Mesenteric fat pad (tissue), 1 donor: ENCODE results near the gene LRP1B. TPM values are rescaled to one million over a fixed set of nuclear protein-coding genes. Genes with fewer than 3 reads are reported as not detected.
"Not testable (repeated sequence)": the region's sequence is repeated elsewhere in the genome, so short reads cannot be mapped to it uniquely, and the experiment has no call there.

Experiments used
- DNase-seq: peaks from one replicate; pipeline ENCODE4 v3.0.0-alpha.2; 2020; ENCODE audit warnings: low spot score
- total RNA-seq: library from RNA; stranded (reverse); fragmentation: NEBNext Ultra II Directional; extraction: Animal tissue kit (Norgen Biotek cat#: 25700); gene quantifications from one replicate; pipeline ENCODE4 v1.2.1, GENCODE V29; 2021
- donor health status: DM: yes; HTN: yes; CAD: no.

The LRP1B gene
- total RNA-seq, 1 donor from 2014 or later: 0.22 TPM

DNA sequence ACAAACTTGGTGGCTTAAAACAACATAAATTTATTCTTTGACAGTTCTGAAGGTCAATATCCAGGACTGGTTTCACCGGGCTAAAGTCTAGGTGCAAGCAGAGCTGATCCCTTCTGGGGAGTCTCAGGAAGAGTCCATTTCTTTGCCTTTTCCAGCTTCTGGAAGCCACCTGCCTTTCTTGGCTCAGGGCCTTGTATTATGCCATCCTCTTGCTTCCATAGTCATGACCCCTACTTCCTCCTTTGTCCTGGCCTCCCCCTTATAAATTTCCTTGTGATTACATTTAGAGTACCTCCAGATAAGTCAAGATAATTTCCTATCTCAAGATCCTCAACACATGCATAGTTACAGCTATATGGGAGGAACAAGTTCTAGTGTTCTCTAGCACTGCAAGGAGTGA, 1089.5 kb downstream of the LRP1B start:
- DNase-seq: no peak

DNA sequence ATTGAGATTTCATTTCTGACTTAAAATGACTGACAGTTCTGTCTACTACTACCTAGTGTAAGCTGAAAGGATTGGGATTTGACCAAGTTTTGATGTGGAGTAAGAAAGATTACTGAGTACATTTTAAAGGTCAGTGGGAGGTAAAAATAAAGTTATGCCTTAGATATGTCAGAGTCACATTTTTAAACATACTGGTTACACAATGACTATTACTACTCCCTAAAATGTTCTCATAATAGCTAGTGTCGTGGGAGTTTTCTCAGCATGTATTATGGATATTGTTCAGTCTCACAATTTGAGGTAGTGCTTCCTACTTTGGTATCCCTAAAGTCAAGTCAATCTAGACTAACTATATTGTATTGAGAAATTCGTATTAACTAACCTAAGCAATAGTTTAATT, 1092.5 kb downstream of the LRP1B start:
- no peak for DNase-seq

DNA sequence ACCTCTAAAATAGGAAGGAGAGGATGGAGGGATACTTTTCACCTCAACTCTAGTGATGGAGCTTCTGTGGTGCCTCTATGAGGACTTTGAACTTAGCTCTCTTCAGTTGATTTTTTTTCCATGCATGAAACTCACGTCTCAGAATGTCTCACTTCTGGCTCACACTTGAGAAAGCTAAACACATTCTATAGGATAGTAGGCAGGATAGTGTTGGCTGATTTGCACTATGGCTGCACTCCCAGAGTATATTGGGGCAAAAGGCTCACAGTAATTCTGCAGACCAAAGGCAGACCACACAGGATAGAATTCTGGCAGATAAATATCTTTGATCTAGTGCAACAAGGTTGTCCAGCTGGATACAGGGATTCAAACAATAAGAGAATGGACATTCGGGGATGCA, 1093.5 kb downstream of the LRP1B start:
- DNase-seq: no peak

DNA sequence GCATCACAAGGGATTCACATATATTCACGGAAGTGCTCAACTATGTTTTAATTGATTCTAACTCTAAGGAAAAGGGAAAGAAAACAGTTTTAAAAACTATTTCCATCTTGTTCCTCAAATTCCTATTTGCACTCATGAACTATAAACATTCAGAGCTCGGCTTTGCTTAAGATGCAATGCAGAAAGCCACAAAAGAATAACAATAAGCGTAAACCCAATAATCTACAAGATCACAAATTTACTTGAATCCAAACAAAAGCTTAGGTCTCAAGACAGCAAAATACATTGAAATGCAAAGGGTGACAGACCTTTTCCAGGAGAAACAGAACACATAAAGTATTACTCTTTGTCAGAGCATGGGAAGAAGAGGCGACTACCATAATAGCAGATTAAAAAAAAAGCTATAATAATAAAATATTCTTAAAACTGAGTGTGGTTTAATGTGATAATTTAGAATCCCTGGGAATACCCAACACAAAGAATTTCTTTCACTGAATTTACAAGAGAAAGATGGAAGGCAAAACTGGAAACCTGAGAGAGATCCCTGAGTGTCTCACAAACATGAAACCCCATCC, 1094.9 kb downstream of the LRP1B start:
- no peak for DNase-seq

DNA sequence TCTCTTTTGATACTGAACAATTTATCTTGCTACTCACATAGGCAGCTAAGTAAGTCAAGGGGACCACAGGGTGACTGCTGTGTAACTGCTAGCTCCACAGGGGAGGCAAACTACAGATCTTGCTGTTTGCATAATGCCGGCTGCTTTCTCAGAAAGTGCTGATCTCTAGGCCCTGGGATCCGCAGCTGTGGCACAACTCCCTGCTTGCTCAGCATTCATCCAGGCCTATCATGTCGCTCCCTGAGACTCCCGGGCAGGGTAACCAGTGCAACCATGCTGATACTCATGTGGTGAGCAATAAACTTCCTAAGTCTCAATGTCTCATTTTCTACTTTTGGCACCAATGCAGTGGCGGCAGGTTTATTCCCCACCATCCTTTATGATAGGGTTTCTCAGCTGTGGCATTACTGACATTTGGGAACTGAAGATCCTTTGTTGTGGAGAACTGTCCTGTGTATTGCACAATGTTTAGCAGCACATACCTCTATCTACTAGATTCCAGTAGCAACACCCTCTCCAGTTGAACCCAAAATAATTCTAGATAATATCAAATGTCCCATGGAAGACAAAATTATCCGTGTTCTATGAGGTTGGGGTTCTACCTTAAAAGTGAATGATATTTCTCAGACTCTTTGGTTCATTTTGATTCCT, 1101.3 kb downstream of the LRP1B start:
- no peak for DNase-seq

DNA sequence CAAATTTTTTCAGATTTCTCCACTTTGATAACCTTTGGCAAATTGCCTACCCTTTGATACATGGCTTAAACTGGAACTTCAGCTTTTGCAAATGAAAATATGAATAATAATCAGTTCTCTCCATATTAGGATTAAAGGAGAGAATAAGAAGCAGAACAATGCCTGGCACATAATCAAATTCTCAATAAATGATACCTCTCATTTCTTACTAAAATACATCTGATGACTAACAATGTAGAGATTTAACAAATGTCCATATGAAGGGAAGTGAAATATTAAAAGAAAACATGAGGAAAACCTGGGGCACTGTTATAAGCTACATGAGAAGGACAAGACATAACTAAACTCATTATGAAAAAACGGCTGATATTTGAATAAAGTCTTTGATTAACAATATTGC, 1103.6 kb downstream of the LRP1B start:
- DNase-seq: no peak

DNA sequence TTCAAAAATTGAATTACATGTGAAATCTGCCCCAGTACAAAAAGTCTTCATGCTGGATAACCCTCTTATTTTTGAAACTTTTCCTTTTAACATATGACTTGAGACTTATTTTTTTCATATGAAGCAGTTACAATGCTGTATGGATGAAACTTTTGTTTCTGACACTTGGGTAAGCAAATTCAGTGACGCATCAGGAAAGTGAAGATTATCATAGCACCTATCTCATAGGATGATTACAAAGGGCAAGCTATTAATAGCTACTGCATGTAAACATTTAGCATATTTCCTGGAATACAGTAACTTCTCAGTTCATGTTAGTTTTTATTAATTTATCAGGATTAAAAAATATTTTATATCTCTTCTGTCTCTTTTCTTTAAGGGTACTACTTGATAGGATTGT, 1109.2 kb downstream of the LRP1B start:
- DNase-seq: no peak

DNA sequence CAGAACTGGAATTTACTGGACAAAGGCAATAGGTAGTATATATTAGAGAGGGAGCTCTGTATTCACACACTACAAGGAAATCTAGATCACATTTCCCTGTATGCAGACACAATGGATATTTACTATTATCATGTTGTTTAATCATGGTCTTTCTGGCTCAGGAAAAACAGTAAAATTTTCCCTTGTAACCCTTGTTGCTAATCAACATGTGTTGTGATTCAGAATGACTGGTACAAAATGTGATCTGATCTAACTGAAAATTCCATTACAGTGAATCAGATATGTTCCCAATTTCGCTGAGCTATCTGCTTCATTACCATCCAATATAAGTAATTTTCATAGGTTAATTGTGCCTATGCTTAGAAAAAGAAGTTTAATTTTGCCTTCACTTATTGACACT, 1109.7 kb downstream of the LRP1B start:
- DNase-seq: no peak

DNA sequence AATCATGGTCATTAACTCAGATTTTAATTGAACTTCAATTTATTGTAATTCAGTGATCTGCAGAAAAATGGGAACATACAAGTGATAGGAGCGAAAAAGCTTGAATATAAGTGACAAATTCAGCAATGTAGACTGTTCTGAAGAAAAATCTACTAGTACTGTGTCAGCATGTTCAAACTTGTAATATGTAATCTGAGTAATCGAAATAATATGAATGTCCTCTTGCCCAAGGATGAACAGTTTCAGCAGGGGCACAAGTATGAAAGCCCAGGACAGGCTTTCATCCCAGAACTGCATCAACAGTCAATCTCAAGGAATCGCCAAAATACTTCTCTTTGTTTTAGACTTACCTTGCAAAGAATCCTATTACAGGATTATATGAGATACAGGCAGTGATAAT, 1110.5 kb downstream of the LRP1B start:
- DNase-seq: no peak

DNA sequence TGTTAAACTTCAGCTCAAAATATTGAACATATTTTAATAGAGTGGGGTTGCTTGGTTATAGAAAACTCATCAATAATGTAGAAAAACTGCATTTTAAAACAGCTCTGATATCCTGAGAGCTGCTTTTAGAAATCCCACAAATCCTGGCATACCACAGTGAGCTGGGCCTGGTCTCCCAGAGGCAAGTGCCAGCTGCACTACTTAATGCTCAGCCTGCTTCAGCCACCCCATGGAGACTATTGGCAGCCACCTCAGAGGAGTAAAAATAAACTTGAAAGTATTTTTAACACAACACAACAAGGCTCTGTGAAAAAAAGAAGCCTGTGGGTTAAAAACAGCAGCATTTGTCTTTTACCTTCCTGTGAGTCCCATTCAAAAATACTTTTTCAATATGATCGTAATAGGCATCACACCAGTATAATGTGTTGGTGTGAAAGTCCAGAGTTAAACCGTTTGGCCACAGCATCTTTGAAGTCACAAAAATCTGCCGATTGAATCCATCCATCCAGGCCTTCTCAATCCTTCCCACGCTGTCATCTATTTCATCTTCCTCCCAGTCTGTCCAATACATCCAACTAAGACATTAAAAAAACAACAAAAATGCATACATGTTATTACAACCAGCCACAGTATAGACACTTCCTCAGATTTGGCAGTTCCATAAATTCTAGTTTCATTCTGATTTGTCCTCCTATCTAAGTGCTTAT, 1115.3 kb downstream of the LRP1B start:
- DNase-seq: no peak

DNA sequence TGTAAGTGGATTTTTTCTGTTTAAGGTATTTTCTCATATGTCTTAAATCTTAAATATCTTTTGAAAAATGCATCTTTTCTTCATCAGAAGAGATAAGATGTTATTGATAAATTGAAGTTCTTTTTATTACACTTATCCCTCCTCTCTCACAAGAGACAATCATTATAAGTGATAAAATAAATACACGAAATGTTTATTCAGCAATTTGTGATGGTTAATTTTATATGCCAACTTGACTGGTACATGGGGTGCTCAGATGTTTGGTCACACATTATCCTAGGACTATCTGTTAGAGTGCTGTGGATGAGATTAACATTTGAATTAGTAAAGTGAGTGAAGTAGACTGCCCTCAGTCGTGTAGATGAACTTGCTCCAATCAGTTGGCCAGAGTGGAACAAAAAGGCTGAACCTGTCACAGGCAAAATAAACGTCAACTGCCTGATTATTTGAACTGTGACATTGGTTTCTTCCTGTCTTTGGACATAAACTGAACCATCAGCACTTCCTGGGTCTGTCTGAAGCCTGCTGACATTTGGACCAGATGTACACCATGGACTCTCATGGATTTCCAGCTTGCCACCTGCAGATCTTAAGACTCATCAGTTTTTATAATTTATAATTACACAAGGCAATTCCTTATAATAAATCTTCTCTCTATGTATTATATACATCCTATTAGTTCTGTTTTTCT, 1126.7 kb downstream of the LRP1B start:
- DNase-seq: no peak

DNA sequence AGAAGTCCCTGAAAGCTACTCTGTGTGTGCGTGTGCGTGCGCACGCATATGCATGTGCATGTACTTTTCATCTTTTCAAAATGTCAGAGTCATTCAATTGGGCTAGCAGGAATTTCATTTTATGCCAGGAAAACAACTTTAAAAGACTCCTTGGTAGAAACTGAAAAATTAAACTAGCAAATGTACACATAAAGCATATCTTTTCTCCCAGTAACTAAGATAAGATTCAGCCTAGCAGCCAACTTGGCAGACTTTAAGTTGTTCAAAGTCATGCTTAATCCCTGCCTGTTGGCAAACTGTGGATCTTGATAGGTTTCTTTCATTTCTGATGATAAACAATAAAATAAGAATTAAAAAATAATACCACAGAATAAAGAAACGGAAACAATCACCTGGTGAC, 1129.1 kb downstream of the LRP1B start:
- no peak for DNase-seq

DNA sequence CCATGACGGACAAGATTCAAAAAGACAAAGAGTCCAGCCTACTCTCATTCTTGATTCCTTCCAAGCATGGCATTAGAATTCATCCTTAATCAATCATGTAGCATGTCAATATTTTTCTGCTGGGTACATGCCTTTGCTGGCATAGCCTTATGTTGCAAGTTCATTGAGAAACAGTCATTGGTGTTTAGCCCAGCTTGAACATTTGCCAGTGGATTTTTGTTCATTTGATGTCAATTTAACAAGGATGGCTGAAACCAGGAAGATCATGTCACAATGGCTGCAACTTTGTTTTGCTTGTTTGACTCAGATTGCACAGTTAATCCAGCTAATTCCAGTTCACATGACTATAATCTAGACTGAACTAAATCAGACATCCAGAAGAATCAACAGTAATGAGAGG, 1132.2 kb downstream of the LRP1B start:
- DNase-seq: no peak

DNA sequence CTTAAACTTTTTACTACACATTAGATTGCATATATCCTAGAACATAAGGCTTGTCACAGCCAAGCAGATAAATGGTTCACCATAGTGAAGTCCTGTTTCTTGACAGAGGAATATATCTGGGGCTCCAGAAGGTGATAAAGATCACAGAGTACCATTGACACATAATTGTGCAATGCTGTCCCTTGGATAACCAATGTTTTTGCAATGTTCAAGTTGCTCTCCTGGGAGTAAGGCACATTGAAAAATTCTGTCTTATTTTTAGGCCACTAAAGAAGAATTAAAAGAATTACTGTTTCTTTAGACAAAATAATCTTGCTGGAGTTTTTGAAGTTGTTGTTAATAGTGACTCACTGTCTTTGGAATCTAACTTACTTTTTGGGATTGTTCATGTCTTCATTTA, 1132.8 kb downstream of the LRP1B start:
- no peak for DNase-seq

DNA sequence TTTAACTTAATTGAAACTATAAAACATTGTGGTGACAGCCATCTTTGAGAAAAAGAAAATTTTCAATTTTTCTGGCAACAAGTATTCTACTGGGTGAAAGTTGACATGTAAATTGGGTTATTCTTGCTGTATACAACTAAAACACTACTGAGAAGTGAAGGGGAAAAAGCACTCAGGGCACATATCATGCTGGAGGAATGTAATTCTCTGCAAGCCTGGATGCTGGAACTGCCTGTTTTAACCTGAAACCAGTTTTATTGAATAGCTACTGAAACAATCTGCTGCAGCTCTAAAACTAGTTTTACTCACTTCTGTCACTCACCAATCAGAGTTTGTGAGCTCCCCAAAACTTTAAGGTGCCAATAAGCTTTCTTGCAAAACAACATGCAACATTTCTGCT, 1136.0 kb downstream of the LRP1B start:
- DNase-seq: no peak

DNA sequence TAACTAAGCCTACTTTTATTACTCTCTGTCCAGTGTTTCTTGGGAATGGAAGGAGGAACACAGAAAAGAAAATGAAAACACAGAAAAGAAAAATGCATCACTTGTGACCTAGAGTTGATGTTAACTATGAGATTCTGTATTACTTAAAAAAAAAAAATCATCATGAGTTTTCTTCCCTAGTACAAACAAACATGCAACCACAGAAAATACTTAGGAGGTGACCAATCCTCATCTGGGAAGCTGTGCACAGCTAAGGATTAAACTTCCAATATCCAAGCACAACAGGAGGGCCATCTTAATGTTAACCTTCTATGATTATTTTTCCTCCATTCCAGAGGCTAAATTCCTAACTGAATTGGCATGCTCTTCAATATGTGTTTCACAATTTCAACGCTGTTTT, 1140.4 kb downstream of the LRP1B start:
- DNase-seq: no peak

DNA sequence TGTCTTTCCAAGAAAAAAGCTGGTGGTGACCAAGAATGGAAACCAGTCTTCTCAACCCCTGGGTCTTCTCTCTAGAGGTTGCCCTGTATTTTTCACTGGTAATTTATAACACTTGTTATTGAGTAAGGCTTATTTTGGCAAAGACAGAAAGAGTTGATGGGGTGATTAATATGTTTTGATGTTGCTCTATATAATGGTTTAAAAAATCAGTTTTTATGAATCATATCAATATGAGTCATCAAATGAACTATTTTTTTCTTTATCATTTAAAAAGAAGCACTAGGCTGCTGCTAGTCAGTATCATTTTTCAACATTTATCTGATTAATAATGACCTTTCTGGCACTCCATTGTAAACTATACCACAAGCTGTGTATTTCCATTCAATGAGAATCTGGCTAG, 1142.2 kb downstream of the LRP1B start:
- DNase-seq: no peak

DNA sequence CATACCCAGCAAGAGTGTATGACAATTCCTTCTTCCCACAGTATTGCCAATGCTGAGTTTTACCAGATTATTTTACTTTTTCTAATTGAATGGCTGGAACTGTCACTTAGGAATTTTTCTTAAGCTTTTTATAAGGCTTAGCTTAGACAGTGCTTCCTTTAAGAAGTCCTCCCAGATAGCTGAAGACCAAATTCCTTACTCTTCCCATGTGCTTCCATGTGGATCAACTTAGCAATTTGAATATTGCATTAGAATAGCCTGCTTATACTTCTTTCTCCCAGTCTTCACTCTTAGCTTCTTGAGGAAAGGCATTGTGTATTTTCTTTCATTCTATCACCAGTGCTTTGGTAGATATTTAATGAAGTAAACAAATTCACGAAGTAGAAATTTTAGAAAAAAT, 1144.4 kb downstream of the LRP1B start:
- DNase-seq: no peak

DNA sequence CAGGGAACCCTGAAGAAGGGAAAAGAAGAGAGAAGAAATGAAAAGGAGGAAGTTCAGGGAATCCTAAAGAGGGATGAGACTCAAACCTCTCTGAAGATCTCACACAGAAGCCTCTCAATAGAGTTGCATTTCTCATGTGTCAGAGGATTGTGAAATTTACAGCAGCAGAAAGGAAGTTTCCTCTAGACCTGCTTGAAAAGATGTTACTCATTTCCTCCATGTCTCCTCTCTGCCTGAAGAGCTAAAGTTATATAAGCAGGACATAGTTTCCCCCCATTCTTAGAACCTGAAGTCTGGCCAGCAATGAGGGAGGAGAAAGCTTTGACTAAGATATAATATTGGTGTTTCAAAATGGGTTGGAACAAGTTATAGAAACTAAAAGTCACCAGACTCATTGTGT, 1155.6 kb downstream of the LRP1B start:
- no peak for DNase-seq

DNA sequence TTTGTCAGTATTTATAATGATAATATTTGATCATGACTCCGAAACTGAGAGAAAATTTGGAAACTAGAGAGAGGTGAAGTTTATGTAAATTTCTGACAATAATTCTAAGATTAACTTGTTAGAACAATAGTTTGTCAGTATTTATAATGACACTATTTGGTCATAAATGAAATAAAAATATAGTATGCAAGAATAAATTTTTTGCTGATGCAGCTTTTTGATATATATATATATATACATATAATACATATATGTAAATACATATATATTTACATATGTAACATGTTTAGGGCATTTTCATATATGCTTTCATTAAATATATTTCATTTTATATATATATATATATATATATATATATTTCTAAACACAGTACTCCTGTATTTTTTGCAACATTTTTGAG, 1158.1 kb downstream of the LRP1B start:
- no peak for DNase-seq

DNA sequence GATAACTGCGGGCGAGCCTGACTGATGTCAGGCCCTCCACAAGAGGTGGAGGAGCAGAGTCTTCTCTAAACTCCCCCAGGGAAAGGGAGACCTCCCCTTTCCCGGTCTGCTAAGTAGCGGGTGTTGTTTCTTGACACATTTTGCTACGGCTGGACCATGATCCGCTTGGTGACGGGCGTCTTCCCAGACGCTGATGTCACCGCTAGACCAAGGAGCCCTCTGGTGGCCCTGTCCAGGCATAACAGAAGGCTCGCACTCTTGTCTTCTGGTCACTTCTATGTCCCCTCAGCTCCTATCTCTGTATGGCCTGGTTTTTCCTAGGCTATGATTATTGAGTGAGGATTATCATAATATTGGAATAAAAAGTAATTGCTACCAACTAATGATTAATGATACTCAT, 1166.5 kb downstream of the LRP1B start:
- DNase-seq: not testable (repeated sequence)

DNA sequence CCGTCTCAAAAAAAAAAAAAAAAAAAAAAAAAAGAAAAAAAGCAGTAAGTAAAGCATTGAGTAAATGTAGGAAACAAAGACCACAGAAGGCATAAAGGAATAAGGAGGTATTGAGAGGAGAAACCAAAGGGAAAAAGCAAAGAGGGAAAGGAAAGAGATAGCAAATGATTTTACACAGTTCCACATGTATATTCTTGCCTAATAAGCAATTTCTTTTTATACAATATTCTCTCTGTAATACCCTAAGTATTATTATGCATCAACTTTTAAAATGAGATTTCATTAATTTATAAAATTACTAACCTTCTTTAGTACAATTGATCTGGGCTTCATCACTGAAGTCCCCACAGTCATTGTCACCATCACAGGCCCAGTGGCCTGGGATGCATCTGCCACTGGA, 1180.9 kb downstream of the LRP1B start:
- DNase-seq: no peak
